Ishikawa (cell line): ENCODE measurements around the gene CFAP46.

ENCODE experiments used
- CEBPB ChIP-seq: IDR thresholded peaks from 2 replicates; pipeline ENCODE4 v1.6.1; 2012
- CREB1 ChIP-seq: IDR thresholded peaks from 2 replicates; pipeline ENCODE4 v1.6.1; 2012; ENCODE audit warnings: low read depth
- EGR1 ChIP-seq: IDR thresholded peaks from 2 replicates; pipeline ENCODE4 v1.6.1; 2012
- EP300 ChIP-seq: IDR thresholded peaks from 2 replicates; pipeline ENCODE4 v1.6.1; 2012; ENCODE audit warnings: borderline replicate concordance
- FOXM1 ChIP-seq: IDR thresholded peaks from 2 replicates; pipeline ENCODE4 v1.6.1; 2012; ENCODE audit warnings: low read depth, borderline replicate concordance
- NFIC ChIP-seq: IDR thresholded peaks from 2 replicates; pipeline ENCODE4 v1.6.1; 2012
- RAD21 ChIP-seq: IDR thresholded peaks from 2 replicates; pipeline ENCODE4 v1.6.1; 2012; ENCODE audit warnings: low read depth
- REST ChIP-seq: IDR thresholded peaks from 2 replicates; pipeline ENCODE4 v1.6.1; 2012; ENCODE audit warnings: low read depth, mild to moderate bottlenecking
- TAF1 ChIP-seq: IDR thresholded peaks from 2 replicates; pipeline ENCODE4 v1.6.1; 2012; ENCODE audit warnings: low read depth, mild to moderate bottlenecking
- TCF12 ChIP-seq: IDR thresholded peaks from 2 replicates; pipeline ENCODE4 v1.6.1; 2012; ENCODE audit warnings: low read depth
- TEAD4 ChIP-seq: IDR thresholded peaks from 2 replicates; pipeline ENCODE4 v1.6.1; 2012
- USF1 ChIP-seq: IDR thresholded peaks from 2 replicates; pipeline ENCODE4 v1.6.1; 2012
- YY1 ChIP-seq: IDR thresholded peaks from 2 replicates; pipeline ENCODE4 v1.6.1; 2012; ENCODE audit warnings: low read depth
- ZBTB7A ChIP-seq: IDR thresholded peaks from 2 replicates; pipeline ENCODE4 v1.6.1; 2012; ENCODE audit warnings: low read depth
- TF ChIP-seq, protein P1 (sequence below): IDR thresholded peaks from 2 replicates; pipeline ENCODE4 v1.6.1; 2012

The CFAP46 gene

DNA sequence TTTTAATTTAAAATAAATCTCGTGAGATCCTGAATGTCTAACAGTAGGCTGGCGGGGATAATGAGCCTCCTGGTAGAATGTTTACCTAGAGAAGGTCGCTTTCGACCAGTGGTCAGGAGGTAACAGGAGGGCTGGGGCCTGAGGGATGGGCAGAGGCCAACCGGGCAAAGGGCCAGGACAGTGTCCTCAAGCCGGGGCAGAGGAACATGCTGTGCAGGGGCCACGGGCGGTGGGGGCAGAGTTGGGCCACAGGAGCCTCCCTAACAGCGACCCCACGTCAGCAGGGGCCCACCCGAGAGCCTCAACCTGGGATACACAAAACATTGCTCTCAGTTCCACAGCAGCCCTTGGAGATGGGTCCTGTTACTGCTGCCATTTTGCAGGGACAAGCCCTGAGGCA is 14.5 kb downstream of the CFAP46 start:
- no peak for TF ChIP-seq EGR1
- no peak for TF ChIP-seq CREB1
- TF ChIP-seq TAF1, result no peak
- no peak for TF ChIP-seq EP300
- TF ChIP-seq TEAD4, result no peak
- TF ChIP-seq, protein P1, sequence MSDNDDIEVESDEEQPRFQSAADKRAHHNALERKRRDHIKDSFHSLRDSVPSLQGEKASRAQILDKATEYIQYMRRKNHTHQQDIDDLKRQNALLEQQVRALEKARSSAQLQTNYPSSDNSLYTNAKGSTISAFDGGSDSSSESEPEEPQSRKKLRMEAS, result no peak
- TF ChIP-seq RAD21, result no peak
- TF ChIP-seq TCF12, result no peak
- no peak for TF ChIP-seq YY1
- no peak for TF ChIP-seq USF1
- TF ChIP-seq CEBPB, result no peak
- TF ChIP-seq FOXM1, result no peak
- no peak for TF ChIP-seq NFIC
- no peak for TF ChIP-seq REST
- TF ChIP-seq ZBTB7A, result no peak

DNA sequence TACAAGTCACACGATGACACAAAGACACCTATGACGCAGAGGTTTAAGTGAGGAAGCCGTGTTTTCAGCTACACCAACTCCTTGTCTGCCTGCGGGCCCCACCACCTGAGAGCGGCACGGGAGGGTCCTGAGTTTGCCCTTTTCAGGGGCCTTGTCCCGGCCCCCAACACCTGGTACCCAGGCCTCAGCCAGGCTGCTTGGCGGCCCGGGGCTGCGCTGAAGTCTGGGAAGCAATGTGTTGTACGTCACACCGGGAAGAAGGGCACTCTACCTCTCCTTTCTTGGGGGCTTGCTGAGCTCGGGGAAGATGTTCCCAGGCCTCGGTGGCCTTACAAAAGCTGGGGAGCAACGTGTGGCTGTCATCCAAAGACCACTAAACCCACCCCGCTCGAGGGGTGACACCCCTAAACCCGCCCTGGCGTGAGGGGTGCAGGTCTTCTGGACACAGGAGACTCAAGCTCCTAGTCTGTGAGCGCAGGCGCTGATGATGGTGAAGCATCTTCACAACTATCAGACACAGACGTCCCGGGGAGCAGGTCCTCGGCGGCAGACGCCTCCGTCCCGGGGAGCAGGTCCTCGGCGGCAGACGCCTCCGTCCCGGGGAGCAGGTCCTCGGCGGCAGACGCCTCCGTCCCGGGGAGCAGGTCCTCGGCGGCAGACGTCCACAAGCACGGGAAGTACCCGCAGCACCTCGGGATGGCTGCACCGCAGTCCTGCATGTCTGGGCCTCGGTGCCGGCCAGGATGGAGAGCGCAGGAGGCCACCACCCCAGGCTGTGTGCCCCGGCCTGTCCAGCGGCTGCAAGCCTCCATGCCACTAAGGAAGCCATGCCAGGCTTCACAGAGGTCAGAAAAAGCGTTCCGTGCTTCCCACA is 15.4 kb downstream of the CFAP46 start:
- TF ChIP-seq, protein P1, result no peak

GRCh38 chr10:132926070-132926469 is 16.3 kb downstream of the CFAP46 start:
- TF ChIP-seq YY1 (no peak), TCF12 (no peak), CEBPB (no peak), REST (no peak), FOXM1 (no peak), NFIC (no peak), USF1 (no peak), CREB1 (no peak), TAF1 (no peak), ZBTB7A (no peak), RAD21 (no peak), EP300 (no peak), EGR1 (no peak), TEAD4 (no peak)
- TF ChIP-seq, protein P1, result no peak

DNA sequence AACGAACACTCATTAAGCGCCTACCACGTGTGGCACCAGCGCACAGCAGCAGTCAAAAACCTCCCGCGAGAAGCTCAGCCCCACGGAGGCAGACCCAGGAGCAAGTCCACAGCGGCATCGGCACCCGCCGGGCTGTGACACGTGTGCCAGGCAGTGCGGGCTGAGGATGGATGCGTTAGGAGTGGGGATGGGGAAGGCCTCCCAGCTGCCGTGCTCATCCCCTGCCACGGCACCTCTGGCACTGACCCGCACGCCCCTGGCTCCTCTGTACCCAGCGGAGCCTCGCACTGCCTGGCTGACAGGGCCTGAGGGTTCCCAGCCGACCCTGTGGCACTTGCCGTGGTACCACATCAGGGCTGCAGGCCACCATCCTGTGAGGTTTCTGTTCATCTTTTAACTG is 16.8 kb downstream of the CFAP46 start:
- no peak for TF ChIP-seq CEBPB

DNA sequence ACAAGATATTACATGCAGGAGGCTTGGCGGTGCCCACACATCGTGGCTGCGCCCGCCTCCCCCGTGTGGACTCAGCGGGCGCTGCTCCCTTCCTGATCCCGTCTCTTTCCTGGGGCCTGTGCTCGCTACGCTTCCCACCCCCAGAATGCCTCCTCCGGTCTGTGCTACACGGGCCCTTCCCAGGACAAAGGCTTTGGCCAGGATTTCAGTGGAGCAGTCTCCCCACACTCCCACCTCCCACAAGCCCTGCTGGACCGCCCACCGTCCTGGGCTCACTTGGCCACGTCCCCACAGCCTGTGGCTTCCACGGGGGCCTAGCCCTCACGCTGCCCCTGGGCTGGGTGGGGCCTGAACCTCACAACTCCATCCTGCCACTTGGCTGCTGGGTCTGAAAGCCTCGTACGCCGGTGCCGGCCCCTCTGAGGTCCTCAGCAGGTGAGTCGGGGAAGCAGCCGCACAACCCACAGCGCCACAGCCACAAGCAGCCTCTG is 17.3 kb downstream of the CFAP46 start:
- no peak for TF ChIP-seq FOXM1
- no peak for TF ChIP-seq EP300
- no peak for TF ChIP-seq CREB1
- no peak for TF ChIP-seq TEAD4
- TF ChIP-seq EGR1, result no peak
- TF ChIP-seq ZBTB7A, result no peak
- no peak for TF ChIP-seq REST
- TF ChIP-seq TAF1, result no peak
- TF ChIP-seq, protein P1, result no peak
- no peak for TF ChIP-seq CEBPB
- no peak for TF ChIP-seq RAD21
- no peak for TF ChIP-seq NFIC
- no peak for TF ChIP-seq TCF12
